Stimulated activated CD4-positive, alpha-beta T cell treated with anti-CD3 and anti-CD28 coated beads, Interleukin-15, amount 100 ng/mL, for 48 hours (primary cell): Measurements from ENCODE around the gene C1orf174.
A peak's percentile ranks its signal among the peaks of the same experiment; 100 is the strongest.

ENCODE experiments used
- DNase-seq, 2 donors: peaks; one replicate each; pipeline ENCODE4 v3.0.0-alpha.2; 2020; ENCODE audit warnings: low read depth in 2 of 2

C1orf174 gene

DNA sequence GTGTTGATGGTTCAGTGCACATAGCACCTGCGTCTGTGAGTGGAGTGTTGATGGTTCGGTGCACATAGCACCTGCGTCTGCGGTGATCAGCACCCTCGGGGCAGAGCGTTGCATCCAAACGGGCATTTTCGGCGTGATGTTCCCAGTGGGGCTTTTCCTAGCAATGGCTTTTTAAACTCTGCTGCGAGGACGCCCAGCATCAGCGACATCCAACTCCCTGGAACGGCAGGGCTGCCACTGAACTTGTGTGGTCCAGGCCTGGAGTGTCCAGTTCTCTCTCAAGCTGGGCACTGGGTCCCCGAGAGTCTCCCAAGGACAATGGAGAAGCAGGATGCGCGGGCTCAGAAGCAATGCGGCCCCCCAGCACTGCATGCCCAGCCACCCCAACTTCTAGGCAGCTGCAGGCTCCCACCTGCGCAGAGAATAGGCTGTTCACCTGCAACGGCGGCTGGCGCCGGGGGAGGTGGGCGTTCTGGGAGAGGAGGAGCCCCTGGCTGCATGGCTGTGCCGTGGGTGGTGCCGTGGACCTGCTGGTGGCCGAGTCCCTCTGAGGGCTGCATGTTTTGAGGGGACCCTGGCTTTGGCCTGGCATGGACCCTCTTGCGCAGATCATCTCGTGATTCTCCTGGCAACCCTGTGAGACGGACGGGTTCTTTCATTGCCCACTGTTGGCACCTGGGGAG, 10.1 kb upstream of the C1orf174 start:
- no peak for DNase-seq

DNA sequence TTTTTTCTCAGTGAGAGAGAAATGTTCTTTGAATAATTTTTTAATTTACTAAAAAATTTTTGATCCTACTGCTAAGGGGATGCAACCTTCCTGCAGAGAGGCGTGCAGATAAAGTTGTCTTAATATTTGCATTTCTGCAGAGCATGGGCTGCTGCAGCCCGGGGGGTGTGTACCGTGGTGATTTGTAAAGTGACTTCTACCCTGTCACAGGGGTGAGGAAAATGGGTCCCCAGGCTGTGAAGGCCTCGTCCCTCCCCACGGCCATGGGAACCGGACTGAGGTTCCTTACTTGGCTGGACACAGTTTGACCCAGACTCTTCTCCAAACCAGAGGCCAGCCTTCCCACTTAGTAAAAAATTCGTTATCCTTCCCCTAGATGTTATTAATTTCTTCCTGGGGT, 9.5 kb upstream of the C1orf174 start:
- no peak for DNase-seq

DNA sequence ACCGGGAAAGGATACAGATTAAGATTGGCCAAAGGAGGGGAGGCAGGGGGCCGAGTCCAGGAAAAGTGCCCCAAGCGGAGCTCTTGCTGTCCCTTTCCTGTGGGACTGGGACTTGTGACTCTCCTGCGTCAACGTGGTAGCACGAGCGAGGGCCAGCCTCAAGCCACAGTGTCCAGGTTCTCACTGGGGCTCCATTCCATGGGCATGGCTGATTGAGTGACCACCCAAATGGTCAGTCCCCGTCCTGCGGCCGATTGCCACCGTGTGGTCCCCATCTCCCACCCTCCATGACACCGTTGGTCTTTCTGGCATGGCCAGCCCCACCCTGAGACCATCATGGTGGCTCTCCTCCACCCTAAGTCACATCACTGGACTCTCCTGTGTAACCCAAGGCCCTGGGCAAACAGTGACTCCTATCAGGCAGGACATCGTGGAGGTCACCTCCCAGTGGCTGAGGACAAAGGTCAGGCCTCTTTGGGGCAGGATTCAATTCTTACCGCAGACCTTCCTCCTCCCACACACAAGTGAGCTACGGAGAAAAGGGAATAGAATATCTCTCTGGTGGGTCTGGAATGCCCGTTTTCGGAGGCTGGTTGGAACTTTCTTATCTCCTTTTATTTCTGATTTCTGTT, 8.9 kb upstream of the C1orf174 start:
- DNase-seq: no peak

DNA sequence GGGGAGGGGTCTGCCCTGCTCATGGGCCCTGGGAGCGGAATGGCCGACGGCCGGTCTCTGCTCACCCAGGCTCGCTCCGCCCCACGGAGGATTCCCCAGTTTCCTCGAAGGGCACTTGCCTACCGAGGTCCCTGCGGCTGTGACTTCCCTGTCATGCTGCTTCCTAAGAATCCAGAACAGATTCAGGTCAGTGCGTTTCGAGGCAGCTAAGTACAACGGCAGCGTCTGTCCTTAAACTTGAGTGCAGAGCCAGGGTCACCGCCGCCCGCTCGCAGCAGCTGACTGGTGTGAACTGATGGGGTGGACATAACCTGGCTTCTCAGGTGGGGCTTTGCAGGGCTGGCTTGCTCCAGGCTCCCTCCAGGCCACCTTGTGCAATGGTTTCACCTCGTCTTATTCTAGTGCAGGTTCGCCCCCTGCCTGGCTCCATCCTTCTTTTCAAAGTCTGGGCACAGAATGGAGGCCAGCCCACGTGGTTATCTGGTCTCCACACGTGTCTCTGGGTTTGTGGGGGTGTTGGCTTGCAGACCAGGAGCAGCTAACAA, 7.6 kb upstream of the C1orf174 start:
- no peak for DNase-seq

DNA sequence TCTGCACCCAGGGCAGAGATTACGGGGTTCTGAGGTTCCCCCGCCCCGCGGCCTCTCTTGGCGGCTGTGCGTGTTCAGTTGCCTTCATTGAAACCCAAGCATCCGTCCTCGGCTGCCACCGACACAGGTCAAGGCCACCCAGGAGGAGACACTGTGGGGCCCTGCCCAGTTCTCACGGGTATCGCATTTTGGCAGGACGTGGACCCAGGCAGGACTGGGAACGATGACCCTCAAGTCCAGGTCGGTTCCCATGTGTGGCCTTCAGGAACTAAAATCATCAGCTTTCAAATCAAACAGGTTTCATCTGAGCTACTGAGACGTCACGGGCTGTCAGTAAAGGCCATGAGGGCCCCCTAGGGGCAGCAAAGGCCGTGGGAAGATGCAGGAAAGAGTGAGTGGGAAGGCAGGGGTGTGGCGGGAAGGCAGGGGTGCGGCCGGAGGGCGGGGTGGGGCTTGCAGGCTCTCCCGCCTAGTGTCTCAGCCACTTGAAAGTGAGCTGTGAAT, 7.0 kb upstream of the C1orf174 start:
- DNase-seq: peak in 1 of 2 donors; percentile 33

DNA sequence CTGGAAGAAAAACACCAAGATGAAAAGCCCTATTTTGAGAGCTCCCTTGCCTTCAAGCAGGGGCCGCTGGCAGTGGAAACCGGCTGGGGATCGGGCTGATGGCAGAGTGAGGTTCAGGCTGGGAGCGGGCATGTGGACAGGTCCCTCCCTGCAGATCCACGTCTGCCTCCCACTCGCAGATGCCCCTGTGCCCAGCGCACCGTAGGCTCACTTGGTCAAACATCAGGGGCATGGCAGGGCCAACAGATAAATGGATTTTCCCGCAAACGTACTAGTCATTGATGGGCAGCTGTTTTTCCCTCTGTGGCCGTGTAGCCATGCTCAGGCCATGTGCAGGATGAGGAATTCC, 6.6 kb upstream of the C1orf174 start:
- no peak for DNase-seq

DNA sequence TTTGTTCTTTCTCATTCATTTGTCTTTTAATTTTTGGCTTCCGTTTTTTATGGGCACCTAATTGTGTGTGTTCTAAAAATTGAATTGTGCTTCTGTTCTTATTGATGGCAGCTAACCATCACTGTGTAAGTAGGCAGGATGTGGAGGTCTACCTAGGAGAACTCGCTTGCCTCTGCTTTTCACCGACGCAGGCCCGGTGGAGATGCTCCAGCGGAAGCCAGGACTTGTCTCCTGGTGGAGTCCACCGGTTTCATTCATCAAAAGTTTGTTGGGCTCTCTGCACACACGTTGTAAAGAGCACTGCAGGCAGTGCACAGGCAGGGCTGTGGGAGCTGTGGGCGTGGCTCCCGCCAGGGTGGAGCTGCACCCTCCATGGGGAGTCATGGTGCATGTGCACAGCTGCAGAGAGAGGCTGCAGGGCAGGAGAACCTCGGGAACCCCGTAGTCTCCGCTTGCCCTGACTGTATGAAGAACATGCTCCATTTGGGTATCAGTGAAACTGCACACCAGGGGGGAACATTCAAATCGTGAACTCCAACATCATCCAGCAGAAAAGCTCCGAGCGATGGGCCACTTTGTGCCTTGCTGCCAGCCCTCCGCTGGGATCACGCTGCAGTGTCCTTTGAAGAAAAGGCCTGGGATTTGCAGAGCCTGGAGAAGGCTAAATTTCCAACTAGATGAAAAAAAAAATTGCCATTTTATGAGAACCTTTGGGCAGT, 6.0 kb upstream of the C1orf174 start:
- no peak for DNase-seq

DNA sequence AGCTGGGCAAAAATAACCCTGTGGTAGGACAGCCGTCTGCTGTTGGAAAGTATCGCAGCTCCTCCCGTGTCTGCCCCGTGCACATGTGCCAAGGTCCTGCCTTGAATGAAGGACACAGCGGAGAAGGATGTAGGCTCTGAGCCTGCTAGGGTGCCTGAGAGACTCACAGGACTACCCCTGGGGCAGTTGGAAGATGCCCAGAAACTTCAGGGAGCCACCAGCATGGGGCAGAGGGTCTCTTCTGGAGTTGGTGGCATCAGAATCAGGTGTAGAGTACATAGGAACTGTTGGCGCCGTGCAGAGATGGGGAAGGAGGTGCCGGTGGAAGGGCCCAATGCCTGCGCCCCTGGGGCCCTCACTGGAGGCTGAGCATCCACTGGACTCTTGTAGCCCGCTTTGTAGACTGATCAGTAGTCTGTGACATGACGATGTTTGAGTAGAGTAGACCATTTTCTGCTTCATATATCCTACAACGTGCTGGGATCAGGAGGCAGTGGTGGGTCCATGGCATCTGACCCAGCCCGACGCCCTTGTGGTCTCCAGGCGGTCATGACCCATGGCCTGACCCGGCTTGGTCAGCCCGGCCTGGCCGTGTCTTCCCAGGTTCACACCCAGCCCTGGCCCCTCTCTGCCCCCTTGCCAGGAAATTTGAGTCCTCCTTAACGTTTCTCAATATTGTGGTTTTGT, 5.3 kb upstream of the C1orf174 start:
- DNase-seq: no peak

DNA sequence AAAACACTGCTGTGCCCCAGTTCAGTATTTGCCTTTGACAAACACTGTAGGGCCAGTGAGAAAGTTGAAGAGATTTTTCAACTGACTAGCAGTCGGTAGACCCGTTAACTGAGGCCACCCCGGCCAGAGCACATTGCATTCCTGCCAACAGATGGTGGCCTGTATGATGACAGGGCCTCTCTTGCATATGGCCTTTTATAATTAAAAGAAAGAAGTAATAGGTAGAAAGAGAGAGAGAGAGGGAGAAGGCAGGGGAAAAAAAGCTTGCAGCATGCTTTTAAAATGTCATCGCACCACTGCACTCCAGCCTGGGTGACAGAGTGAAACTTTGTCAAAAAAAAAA, 4.7 kb upstream of the C1orf174 start:
- DNase-seq: no peak

DNA sequence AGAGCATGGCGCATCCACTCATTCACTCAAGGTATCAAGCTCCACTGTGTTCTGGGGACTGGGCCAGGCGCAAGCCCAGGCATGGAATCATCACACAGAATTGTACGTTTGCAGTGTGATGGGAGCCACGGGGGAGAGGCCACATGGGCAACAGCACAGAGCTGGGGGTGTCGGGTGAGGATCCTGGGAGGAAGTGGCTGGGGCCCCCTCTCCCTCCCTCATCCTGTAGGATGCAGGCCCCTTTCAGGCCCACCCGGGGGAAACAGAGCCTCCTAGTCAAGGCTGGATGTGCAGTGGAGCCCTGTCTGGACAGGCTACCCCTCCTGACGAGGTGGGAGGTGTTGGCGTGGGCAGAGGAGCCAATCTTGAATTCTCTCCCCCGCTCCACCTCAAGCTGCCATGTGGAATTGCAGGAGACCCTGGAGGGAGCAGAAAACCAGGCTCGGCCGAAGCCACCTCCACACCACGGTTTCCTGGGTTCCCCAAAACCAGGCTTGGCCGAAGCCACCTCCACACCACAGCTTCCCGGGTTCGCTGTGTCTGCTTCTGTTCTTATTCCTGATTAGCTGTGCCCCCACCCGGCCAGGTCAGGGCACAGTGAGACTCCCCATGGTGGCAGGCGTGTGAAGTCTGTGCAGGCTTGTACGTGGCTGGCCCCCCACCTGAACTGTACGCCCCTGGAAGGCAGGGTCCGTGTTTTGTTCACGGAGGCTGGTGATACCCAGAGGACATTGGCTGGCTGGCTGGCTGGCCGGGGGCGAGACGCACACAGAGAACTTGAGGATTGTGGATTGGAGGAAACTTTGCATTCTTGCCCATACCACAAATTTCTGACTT, 4.2 kb upstream of the C1orf174 start:
- DNase-seq: no peak

DNA sequence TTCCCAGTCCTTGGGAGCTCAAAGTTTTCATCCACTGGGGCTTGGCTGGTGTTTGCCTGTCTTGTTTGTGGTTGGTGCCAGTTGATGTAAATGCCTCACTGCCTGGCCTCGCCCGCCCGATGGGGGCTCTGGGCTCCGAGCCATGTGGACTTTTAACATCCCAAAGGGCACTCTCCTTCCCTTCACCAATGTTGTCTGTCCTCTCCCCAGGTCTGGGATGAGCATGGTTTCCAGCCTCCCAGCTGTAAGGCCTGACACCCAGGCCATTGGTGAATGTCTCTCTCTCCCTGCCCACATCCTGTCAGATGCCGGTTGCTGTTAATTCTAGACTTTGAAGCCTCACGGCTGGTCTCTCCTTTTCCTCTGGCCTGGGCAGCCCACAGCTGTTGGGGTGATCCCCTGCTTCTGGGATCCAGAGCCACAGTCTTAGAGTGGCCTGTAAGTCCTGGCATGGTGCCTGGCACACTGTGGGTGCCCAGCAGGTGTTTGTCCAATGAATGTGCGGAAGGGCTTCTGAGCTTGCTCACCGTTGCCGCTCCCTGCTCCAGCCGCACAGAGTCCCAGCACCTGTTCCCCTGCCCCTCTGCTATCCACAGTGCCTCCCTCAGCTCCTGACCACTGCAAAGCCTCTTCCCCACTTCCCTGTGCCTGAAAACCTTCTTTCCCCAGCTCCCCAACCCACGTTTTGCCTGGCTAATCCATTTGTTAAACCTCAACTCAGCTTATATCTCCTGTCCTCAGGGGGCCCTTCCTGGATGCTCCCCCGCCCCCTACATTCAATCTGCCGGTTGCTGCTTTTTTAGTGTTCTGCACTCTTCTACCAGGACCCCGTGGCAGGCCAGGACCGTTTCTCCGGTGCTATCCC, 3.3 kb upstream of the C1orf174 start:
- no peak for DNase-seq

DNA sequence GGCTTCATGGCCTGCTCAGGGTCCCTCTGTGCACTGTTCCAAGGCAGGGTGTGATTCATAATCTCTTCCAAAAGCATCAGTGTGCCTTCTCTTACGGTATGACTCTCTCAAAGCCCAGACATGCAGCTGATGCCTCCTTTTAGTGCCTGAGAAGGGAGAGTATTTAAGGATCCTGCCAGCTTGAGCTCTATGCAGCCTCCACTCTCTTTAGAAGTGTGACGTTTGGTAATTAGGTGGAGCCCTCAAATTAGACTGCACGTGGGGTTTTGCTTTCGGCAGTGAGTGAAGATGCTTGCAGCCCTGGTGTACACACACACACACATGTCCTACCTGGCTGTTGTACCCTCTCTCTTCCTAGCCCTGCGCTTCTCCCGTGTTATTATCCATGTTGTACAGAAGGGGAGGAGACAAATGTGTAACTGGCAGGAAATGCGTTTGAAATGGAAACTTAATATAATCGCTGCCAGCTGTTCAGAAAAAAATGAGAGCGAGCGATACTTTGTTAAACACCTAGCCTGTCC, 2.6 kb upstream of the C1orf174 start:
- DNase-seq: no peak

DNA sequence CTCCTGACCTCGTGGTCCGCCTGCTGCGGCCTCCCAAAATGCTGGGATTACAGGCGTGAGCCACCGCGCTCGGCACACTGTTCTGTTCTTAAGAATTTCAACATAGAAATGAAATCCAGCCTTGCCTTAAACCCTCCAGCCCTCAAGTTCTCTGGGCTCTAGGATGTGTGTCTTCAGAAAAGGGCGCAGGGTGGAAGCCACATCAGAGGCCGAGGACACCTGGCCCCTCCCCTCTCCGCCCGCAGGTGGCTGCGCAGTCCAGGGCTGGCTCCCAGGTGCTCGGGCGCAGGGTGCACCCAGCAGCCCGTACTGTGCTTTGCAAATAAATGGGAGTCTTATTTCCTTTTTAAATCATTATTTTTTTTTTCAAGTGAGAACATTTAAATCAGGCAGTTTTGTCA, 2.0 kb upstream of the C1orf174 start:
- DNase-seq: no peak

DNA sequence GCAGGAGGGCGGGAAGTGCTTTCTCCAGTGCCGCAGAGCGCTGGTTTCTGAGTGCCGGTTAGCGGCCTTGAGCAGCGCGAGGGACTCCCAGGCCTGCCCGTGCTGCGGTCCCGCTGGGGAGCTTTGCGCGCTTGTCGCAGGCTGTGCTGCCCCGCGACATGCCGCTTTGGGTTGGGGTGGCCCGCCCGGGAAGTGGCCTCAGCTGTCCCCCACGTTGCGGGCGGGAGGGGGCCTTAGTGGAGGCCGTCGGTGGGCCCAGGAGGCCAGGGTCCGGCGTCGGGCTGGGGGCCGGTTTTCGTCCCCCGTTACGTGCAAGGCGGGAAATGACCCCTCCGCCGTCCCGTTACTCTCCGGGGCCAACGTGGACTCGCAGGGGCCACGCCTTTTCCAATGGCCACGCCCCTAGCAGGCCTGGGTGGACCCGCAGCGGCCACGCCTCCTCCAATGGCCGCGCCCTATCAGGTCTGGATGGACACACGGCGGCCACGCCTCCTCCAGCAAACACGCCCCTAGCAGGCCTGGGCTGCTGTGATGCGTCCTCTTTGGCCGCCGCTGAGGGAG, 977 bp upstream of the C1orf174 start:
- DNase-seq: peak; percentile 80 to 86

DNA sequence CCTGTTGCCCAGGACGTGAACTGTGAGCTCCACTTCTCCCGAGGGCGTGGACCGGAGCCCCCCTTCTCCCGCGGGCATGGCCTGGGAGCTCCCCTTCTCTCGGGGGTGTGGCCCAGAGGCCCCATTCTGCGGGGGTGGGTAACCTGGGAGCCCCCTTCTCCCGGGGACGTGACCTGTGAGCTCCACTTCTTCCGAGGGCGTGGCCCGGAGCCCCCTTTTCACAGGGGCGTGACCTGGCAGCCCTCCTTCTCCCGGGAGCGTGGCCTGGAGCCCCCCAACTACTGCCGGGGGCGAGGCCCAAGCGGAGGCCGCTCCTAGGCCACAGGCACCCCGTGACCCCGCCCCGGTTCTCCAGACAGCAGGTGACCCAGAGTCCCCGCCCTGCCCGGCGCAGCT, 320 bp downstream of the C1orf174 start:
- peak in 1 of 2 donors; percentile 13 for DNase-seq

DNA sequence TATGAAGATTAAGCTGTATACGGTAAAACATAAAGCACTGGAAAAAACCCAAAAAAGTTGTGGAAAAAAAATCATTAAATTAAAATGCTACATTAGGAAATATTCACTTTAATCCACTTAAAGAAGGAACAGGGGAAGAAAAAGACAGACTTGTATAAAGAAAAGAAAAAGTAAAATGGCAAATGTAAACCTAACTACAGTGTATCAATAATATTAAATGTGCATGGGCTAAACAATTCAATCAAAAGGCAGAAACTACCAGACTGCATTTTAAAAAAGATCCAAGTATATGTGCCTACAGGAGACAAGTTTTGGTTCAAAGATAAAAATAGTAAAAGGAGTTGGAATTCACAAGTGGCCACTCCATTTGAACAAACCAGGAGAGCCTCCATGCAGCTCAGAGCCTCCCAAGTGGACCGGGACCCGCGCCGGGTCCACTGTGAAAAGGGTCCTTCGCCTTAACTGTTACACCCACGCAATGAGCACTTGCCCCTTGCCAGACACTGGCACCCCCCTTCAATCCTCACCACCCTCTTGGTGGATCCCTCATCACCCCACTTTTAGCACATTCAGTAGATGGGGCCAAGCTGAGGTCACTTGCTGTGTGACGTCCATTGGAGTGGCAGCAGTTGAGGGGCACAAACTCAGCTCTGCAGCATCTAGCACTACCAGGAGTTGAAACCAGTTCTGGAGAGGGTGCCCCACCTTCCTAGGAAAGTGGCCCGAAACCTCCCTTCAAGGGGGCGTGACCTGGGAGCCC, 898 bp downstream of the C1orf174 start:
- DNase-seq: no peak

DNA sequence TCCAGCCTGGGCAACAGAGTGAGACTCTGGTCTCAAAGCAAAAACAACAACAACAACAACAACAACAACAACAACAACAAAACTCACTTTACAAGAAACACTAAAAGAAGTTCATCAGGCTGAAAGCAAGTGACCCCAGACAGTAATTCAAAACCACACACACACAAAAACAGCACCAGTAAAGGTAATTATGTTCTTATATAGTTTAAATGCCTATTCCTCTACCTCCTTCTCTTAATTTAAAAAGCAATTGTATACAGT, 1.7 kb downstream of the C1orf174 start:
- no peak for DNase-seq

DNA sequence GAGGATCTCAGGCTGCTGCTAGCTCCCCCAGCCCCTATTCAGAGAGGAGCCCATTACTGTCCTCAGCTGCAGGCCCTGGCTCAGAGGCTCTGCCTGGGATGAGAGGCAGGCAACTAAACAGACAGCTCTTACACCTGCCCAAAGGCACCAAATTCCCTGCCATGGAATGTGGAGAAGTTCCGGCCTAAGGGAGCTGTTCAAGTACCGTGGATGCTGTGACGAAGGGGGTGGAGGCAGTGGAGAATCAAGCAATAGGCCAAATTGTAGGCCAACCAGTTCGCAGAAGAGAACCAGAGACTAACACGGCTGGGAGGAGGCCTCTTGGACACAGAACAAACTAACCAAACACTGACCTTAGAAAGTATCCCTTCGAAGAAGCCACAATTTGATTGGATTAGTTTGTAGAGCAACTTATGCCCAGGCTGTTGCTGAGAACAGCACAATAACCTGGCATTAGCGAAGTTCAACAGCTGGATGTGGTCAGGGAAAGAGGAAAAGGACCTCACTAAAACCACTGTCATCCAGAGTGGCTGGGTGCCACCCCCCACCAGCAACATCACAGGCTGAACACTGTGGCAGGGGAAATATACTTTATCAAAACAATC, 3.6 kb downstream of the C1orf174 start:
- DNase-seq: no peak

DNA sequence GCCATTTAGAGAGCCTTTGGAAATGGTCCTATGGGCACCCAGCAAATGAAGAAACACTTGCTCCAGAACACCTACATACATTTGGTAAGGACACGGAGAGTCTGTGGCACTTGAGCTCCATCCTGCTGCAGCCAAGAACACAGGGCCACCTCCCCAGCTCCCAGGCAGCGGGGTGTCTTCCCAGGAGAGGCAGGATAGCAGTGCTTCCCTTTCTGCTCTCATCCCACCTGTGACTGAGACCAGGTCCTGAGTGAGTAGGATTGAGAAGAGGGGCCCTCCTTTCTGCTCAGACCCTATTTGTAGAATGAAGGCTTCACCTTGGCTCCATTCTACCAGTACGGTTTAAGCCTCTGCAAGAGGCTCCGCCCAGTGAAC, 4.1 kb downstream of the C1orf174 start:
- DNase-seq: no peak
